Suprapubic skin (tissue), 3 donors: ENCODE data around the gene CHKB.

Experiments used
- EP300 ChIP-seq: sonication (generic); formaldehyde crosslinking; IDR thresholded peaks from one replicate; pipeline ENCODE4 v1.6.1; 2017; ENCODE audit warnings: antibody characterized with exemption
- POLR2A ChIP-seq, 2 donors: fragments of 450-650 bp; IDR thresholded peaks; one replicate each; pipeline ENCODE4 v1.6.1; 2017; ENCODE audit warnings: antibody characterized with exemption in 2 of 2, mild to moderate bottlenecking in 2 of 2, moderate library complexity in 2 of 2
- TF ChIP-seq, protein P1 (sequence below), 2 donors: fragments of 200-600 bp in 1 of 2; fragments of 450-650 bp in 1 of 2; sonication (generic) in 1 of 2; IDR thresholded peaks; one replicate each; pipeline ENCODE4 v1.5.1; 2016 to 2019; ENCODE audit warnings: antibody characterized with exemption in 2 of 2, mild to moderate bottlenecking in 1 of 2, moderate library complexity in 1 of 2

DNA sequence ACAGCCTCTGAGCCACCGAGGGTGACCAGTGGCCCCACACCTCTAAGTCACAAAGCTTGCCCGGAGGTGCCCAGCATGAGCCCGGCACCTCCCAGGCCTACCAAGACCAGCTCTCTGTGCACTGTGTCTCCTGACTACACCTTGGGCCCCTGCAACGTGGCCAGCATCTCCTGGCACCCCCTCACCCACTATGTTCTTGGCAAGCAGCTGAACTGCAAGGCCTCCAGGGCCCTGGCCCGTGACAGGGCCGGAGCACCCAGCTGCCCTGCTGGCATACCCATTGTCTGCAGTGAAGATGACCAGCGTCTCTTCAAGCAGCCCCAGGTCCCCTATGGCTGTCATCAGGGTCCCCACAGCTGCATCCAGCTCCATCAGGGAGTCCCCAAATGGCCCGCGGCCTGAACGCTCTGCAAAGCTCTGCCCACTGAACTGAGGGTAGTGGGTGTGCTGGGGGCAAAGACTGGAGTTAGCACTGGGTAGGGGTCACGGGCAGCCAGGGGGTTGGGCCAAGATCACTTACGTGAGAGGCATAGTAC is 43.7 kb upstream of the CHKB start:
- TF ChIP-seq, protein P1, sequence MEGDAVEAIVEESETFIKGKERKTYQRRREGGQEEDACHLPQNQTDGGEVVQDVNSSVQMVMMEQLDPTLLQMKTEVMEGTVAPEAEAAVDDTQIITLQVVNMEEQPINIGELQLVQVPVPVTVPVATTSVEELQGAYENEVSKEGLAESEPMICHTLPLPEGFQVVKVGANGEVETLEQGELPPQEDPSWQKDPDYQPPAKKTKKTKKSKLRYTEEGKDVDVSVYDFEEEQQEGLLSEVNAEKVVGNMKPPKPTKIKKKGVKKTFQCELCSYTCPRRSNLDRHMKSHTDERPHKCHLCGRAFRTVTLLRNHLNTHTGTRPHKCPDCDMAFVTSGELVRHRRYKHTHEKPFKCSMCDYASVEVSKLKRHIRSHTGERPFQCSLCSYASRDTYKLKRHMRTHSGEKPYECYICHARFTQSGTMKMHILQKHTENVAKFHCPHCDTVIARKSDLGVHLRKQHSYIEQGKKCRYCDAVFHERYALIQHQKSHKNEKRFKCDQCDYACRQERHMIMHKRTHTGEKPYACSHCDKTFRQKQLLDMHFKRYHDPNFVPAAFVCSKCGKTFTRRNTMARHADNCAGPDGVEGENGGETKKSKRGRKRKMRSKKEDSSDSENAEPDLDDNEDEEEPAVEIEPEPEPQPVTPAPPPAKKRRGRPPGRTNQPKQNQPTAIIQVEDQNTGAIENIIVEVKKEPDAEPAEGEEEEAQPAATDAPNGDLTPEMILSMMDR (IDR thresholded peaks at IDR 0.05) = no peak
- no peak for TF ChIP-seq POLR2A (IDR thresholded peaks at IDR 0.05)
- no peak for TF ChIP-seq EP300
